Endothelial cell (in vitro differentiated cells): ENCODE measurements around the gene UTS2. TPM values are rescaled to one million over a fixed set of nuclear protein-coding genes. Genes with fewer than 3 reads are reported as not detected.

Experiments
- DNase-seq: peaks from one replicate; pipeline ENCODE4 v3.0.0; 2021; ENCODE audit warnings: low spot score
- H3K27ac Mint-ChIP-seq: one replicate; pipeline ENCODE4 v1.8.0; 2021; ENCODE audit warnings: mixed read lengths, inconsistent platforms; ENCODE audit not compliant: unreplicated experiment
- H3K27me3 Mint-ChIP-seq: one replicate; pipeline ENCODE4 v1.8.0; 2021; ENCODE audit warnings: mild to moderate bottlenecking, moderate library complexity, mixed read lengths, inconsistent platforms; ENCODE audit not compliant: unreplicated experiment
- H3K36me3 Mint-ChIP-seq: one replicate; pipeline ENCODE4 v1.8.0; 2021; ENCODE audit warnings: mild to moderate bottlenecking, low read depth, mixed read lengths, inconsistent platforms; ENCODE audit not compliant: unreplicated experiment
- H3K4me1 Mint-ChIP-seq: one replicate; pipeline ENCODE4 v1.8.0; 2021; ENCODE audit warnings: mild to moderate bottlenecking, mixed read lengths, inconsistent platforms; ENCODE audit not compliant: unreplicated experiment
- H3K4me3 Mint-ChIP-seq: one replicate; pipeline ENCODE4 v1.8.0; 2021; ENCODE audit warnings: mild to moderate bottlenecking, mixed read lengths, inconsistent platforms; ENCODE audit not compliant: unreplicated experiment
- H3K9me3 Mint-ChIP-seq: one replicate; pipeline ENCODE4 v1.8.0; 2021; ENCODE audit warnings: mixed read lengths, inconsistent platforms; ENCODE audit not compliant: unreplicated experiment
- CTCF ChIP-seq: fragments of 200-600 bp; sonication (generic); IDR thresholded peaks from one replicate; pipeline ENCODE4 v1.5.0; 2021; ENCODE audit warnings: antibody characterized with exemption; ENCODE audit not compliant: unreplicated experiment
- total RNA-seq: library from RNA; stranded (reverse); fragmentation: NEBNext Ultra II Directional; extraction: Animal tissue kit (Norgen Biotek cat#: 25700); gene quantifications from one replicate; pipeline ENCODE4 v1.2.1, GENCODE V29; 2021; ENCODE audit not compliant: unreplicated experiment

The UTS2 gene
- total RNA-seq, 1 donor from 2014 or later = not detected

GRCh38 chr1:7873801-7874795 lies 21.2 kb upstream of the UTS2 start:
- Mint-ChIP-seq H3K27me3 (peaks cover 2% of the 10 kb centered on the region), H3K36me3 (no peaks in the 10 kb centered on the region), H3K4me1 (no peaks in the 10 kb centered on the region), H3K4me3 (no peak overlapping the region), H3K9me3 (no peaks in the 10 kb centered on the region), H3K27ac (no peak overlapping the region)
- DNase-seq = no peak
- TF ChIP-seq CTCF = no peak

GRCh38 chr1:7871136-7871535 lies 18.3 kb upstream of the UTS2 start:
- Mint-ChIP-seq H3K4me3 (no peak overlapping the region), H3K27me3 (peaks cover 7% of the 10 kb centered on the region), H3K36me3 (no peaks in the 10 kb centered on the region), H3K9me3 (no peaks in the 10 kb centered on the region), H3K4me1 (no peaks in the 10 kb centered on the region), H3K27ac (no peak overlapping the region)
- no peak for DNase-seq
- no peak for TF ChIP-seq CTCF

- no peak for TF ChIP-seq CTCF
- H3K4me1 Mint-ChIP-seq = peaks cover 4% of the 10 kb centered on the region
- no peak overlapping the region for H3K27ac Mint-ChIP-seq
- peaks cover 4% of the 10 kb centered on the region for H3K36me3 Mint-ChIP-seq
- H3K9me3 Mint-ChIP-seq = no peaks in the 10 kb centered on the region
- H3K4me3 Mint-ChIP-seq = no peak overlapping the region
- H3K27me3 Mint-ChIP-seq = peaks cover 7% of the 10 kb centered on the region
- no peak for DNase-seq
Measured at GRCh38 chr1:7869136-7869920, 16.5 kb upstream of the UTS2 start.

- Mint-ChIP-seq H3K9me3 (no peaks in the 10 kb centered on the region), H3K4me3 (no peak overlapping the region), H3K27me3 (peaks cover 5% of the 10 kb centered on the region), H3K4me1 (peaks cover 5% of the 10 kb centered on the region), H3K27ac (no peak overlapping the region), H3K36me3 (peaks cover 5% of the 10 kb centered on the region)
- TF ChIP-seq CTCF = no peak
- no peak for DNase-seq
Measured at GRCh38 chr1:7868070-7868780, 15.4 kb upstream of the UTS2 start.
